ENCODE data around the gene KCTD10.

The KCTD10 gene

DNA sequence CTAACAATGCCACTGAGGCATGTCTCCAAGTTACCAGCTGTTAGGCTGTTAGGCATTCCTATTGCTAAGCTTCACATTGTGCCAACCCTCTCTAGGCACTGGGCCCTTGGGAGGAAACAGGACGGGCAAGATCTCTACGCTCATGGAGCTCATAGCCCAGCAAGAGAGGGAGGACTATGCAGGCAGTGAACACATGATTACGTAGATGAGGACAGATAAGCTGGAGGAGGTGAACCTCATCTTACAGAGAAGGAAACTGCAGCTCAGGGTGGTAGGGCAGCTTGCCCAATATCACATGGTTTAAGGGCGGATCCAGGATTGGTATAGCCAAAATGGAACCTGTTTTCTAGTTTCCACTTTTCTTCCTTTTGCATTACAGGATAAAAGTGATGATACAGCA lies 8.1 kb upstream of the KCTD10 start:
- H3K79me2 ChIP-seq (ENCODE audit: insufficient read depth, low read length), result no peaks in the 10 kb centered on the region
- H3K36me3 ChIP-seq (ENCODE audit: insufficient read depth, low read length), result peaks cover 41% of the 10 kb centered on the region; the same call in 1 of the 2 replicates
- H3K27me3 ChIP-seq (ENCODE audit: insufficient read depth, low read length, poor library complexity, severe bottlenecking), result no peaks in the 10 kb centered on the region
- TF ChIP-seq, protein P1, sequence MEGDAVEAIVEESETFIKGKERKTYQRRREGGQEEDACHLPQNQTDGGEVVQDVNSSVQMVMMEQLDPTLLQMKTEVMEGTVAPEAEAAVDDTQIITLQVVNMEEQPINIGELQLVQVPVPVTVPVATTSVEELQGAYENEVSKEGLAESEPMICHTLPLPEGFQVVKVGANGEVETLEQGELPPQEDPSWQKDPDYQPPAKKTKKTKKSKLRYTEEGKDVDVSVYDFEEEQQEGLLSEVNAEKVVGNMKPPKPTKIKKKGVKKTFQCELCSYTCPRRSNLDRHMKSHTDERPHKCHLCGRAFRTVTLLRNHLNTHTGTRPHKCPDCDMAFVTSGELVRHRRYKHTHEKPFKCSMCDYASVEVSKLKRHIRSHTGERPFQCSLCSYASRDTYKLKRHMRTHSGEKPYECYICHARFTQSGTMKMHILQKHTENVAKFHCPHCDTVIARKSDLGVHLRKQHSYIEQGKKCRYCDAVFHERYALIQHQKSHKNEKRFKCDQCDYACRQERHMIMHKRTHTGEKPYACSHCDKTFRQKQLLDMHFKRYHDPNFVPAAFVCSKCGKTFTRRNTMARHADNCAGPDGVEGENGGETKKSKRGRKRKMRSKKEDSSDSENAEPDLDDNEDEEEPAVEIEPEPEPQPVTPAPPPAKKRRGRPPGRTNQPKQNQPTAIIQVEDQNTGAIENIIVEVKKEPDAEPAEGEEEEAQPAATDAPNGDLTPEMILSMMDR (conservative IDR thresholded peaks at IDR 0.05; ENCODE audit: low read length), result no peak
- TF ChIP-seq EZH2phosphoT487 (IDR thresholded peaks at IDR 0.05; ENCODE audit: borderline replicate concordance), result no peak
- no peaks in the 10 kb centered on the region for H3K9me3 ChIP-seq (ENCODE audit: insufficient read depth, low read depth, low read length)
- H2AFZ ChIP-seq (ENCODE audit: low read length), result no peak overlapping the region
- H4K20me1 ChIP-seq (ENCODE audit: insufficient read depth, low read length, poor library complexity, severe bottlenecking), result no peaks in the 10 kb centered on the region
- no peaks in the 10 kb centered on the region for H3K4me1 ChIP-seq (ENCODE audit: insufficient read depth, low read length, poor library complexity, severe bottlenecking)
- H3K4me2 ChIP-seq (ENCODE audit: low read depth, low read length, poor library complexity, severe bottlenecking), result no peak overlapping the region
- no peak overlapping the region for H3K9ac ChIP-seq (ENCODE audit: low read depth, low read length, poor library complexity, severe bottlenecking)
- H3F3A ChIP-seq (ENCODE audit: low read depth), result no peaks in the 10 kb centered on the region; the same call in 1 of the 2 replicates
- H3K9me2 ChIP-seq (replicated peaks; ENCODE audit: low read depth, low read length), result no peaks in the 10 kb centered on the region
- H3K4me3 ChIP-seq (ENCODE audit: low read length, poor library complexity, severe bottlenecking), result no peak overlapping the region

DNA sequence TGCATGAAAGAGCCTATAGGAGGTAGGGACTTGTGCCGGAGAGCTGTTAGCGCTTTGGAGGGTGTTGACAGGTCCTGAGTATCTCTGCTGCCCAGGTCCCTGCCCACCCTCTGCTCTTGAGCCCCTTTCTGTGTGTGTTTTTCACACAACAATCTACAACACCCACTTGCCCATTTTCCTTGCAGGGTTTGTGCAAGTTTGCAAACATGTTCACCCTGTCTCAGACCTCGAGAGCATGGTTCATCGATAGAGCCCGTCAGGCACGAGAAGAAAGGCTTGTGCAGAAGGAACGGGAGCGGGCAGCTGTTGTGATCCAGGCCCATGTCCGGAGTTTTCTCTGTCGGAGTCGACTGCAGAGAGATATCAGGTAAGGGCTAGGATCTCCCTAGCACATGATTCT lies 6.2 kb upstream of the KCTD10 start:
- H3K4me3 ChIP-seq (ENCODE audit: low read length, poor library complexity, severe bottlenecking), result no peak overlapping the region
- TF ChIP-seq, protein P1 (conservative IDR thresholded peaks at IDR 0.05; ENCODE audit: low read length), result no peak
- TF ChIP-seq EZH2phosphoT487 (IDR thresholded peaks at IDR 0.05; ENCODE audit: borderline replicate concordance), result no peak
- H3K9me2 ChIP-seq (replicated peaks; ENCODE audit: low read depth, low read length), result no peaks in the 10 kb centered on the region
- no peaks in the 10 kb centered on the region for H3K9me3 ChIP-seq (ENCODE audit: insufficient read depth, low read depth, low read length)
- no peaks in the 10 kb centered on the region for H4K20me1 ChIP-seq (ENCODE audit: insufficient read depth, low read length, poor library complexity, severe bottlenecking)
- H3K79me2 ChIP-seq (ENCODE audit: insufficient read depth, low read length), result peaks cover 11% of the 10 kb centered on the region; the same call in 1 of the 2 replicates
- peaks cover 25% of the 10 kb centered on the region; the same call in 1 of the 2 replicates for H3K36me3 ChIP-seq (ENCODE audit: insufficient read depth, low read length)
- H2AFZ ChIP-seq (ENCODE audit: low read length), result no peak overlapping the region
- H3K4me2 ChIP-seq (ENCODE audit: low read depth, low read length, poor library complexity, severe bottlenecking), result no peak overlapping the region
- peaks cover 8% of the 10 kb centered on the region for H3K4me1 ChIP-seq (ENCODE audit: insufficient read depth, low read length, poor library complexity, severe bottlenecking)
- no peaks in the 10 kb centered on the region for H3K27me3 ChIP-seq (ENCODE audit: insufficient read depth, low read length, poor library complexity, severe bottlenecking)
- H3F3A ChIP-seq (ENCODE audit: low read depth), result no peaks in the 10 kb centered on the region; the same call in 1 of the 2 replicates
- H3K9ac ChIP-seq (ENCODE audit: low read depth, low read length, poor library complexity, severe bottlenecking), result no peak overlapping the region

DNA sequence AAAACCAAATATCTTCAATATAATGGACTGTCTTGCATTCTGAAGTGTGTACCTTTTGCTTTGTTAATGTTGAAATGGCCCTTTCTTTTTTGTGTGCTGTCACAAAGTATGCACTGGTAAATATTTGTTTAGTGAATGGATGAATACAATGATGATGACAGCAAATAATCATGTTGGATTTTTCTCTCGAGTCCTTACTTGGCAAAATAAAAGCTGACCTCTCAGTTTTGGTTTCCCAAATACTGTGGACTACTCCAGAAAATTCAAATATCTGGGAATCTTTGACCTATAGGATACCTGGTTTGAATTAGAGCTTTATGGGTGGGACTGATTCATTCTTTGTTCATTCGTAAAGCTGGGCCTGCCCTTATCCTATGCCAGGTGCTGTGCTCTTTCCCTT lies 5.8 kb upstream of the KCTD10 start:
- no peak overlapping the region for H3K4me3 ChIP-seq (ENCODE audit: low read length, poor library complexity, severe bottlenecking)
- no peak overlapping the region for H3K4me2 ChIP-seq (ENCODE audit: low read depth, low read length, poor library complexity, severe bottlenecking)
- H3K36me3 ChIP-seq (ENCODE audit: insufficient read depth, low read length), result peaks cover 20% of the 10 kb centered on the region; the same call in 1 of the 2 replicates
- H3K27me3 ChIP-seq (ENCODE audit: insufficient read depth, low read length, poor library complexity, severe bottlenecking), result no peaks in the 10 kb centered on the region
- TF ChIP-seq, protein P1 (conservative IDR thresholded peaks at IDR 0.05; ENCODE audit: low read length), result no peak
- TF ChIP-seq EZH2phosphoT487 (IDR thresholded peaks at IDR 0.05; ENCODE audit: borderline replicate concordance), result no peak
- H4K20me1 ChIP-seq (ENCODE audit: insufficient read depth, low read length, poor library complexity, severe bottlenecking), result no peaks in the 10 kb centered on the region
- no peaks in the 10 kb centered on the region for H3K9me3 ChIP-seq (ENCODE audit: insufficient read depth, low read depth, low read length)
- H3F3A ChIP-seq (ENCODE audit: low read depth), result no peaks in the 10 kb centered on the region; the same call in 1 of the 2 replicates
- no peak overlapping the region for H3K9ac ChIP-seq (ENCODE audit: low read depth, low read length, poor library complexity, severe bottlenecking)
- peaks cover 16% of the 10 kb centered on the region for H3K79me2 ChIP-seq (ENCODE audit: insufficient read depth, low read length)
- no peaks in the 10 kb centered on the region for H3K9me2 ChIP-seq (replicated peaks; ENCODE audit: low read depth, low read length)
- H2AFZ ChIP-seq (ENCODE audit: low read length), result no peak overlapping the region
- peaks cover 12% of the 10 kb centered on the region for H3K4me1 ChIP-seq (ENCODE audit: insufficient read depth, low read length, poor library complexity, severe bottlenecking)
